HepG2 (cell line): ENCODE data around the gene CAMK2G. TPM values are rescaled to one million over a fixed set of nuclear protein-coding genes. Genes with fewer than 3 reads are reported as not detected.

Source experiments
- ATAD3A ChIP-seq: sonication (generic); formaldehyde crosslinking; IDR thresholded peaks from 2 replicates; pipeline ENCODE4 v1.4.0; 2020; ENCODE audit warnings: missing genetic modification reagents
- BATF2 ChIP-seq: sonication (generic); formaldehyde crosslinking; IDR thresholded peaks from 2 replicates; pipeline ENCODE4 v1.8.0; 2022; ENCODE audit warnings: mild to moderate bottlenecking, missing genetic modification reagents, moderate library complexity
- BCL6 ChIP-seq: IDR thresholded peaks from 2 replicates; pipeline ENCODE4 v1.6.1; 2016; ENCODE audit warnings: missing genetic modification reagents, missing compliant biosample characterization
- DNMT1 ChIP-seq: sonication (generic); formaldehyde crosslinking; IDR thresholded peaks from 2 replicates; pipeline ENCODE4 v1.5.1; 2020; ENCODE audit warnings: mild to moderate bottlenecking, missing genetic modification reagents
- HHEX ChIP-seq: IDR thresholded peaks from 2 replicates; pipeline ENCODE4 v1.6.1; 2016; ENCODE audit warnings: control low read depth
- HINFP ChIP-seq: sonication (generic); formaldehyde crosslinking; IDR thresholded peaks from 2 replicates; pipeline ENCODE4 v1.4.0; 2020; ENCODE audit warnings: low read depth, mild to moderate bottlenecking, missing genetic modification reagents
- HOMEZ ChIP-seq: IDR thresholded peaks from 2 replicates; pipeline ENCODE4 v1.6.1; 2016; ENCODE audit warnings: low read depth
- HOXD1 ChIP-seq: sonication (generic); formaldehyde crosslinking; IDR thresholded peaks from 2 replicates; pipeline ENCODE4 v1.5.0; 2020; ENCODE audit warnings: missing genetic modification reagents
- KDM5B ChIP-seq: sonication (generic); formaldehyde crosslinking; IDR thresholded peaks from 2 replicates; pipeline ENCODE4 v1.4.0; 2020; ENCODE audit warnings: missing genetic modification reagents, mild to moderate bottlenecking, borderline replicate concordance
- MAF1 ChIP-seq: sonication (generic); formaldehyde crosslinking; IDR thresholded peaks from 2 replicates; pipeline ENCODE4 v1.5.0; 2020; ENCODE audit warnings: missing genetic modification reagents, borderline replicate concordance
- MBD4 ChIP-seq: IDR thresholded peaks from 2 replicates; pipeline ENCODE4 v1.6.1; 2012; ENCODE audit warnings: low read length, inconsistent platforms, borderline replicate concordance
- NCOA2 ChIP-seq: sonication (generic); formaldehyde crosslinking; IDR thresholded peaks from 2 replicates; pipeline ENCODE4 v1.8.0; 2022; ENCODE audit warnings: inconsistent platforms
- SOX6 ChIP-seq, 2 experiments: fragments of 450-650 bp in 1 of 2; sonication (generic) in 1 of 2; formaldehyde crosslinking in 1 of 2; IDR thresholded peaks; 2 replicates each; pipeline versions ENCODE4 v1.4.0 to v1.6.1; 2017 to 2020; ENCODE audit warnings: antibody characterized with exemption in 1 of 2, mild to moderate bottlenecking in 1 of 2, missing genetic modification reagents in 1 of 2
- U2AF1 ChIP-seq: fragments of 200-400 bp; formaldehyde crosslinking; optimal IDR thresholded peaks from 2 replicates; pipeline ENCODE3; 2017; ENCODE audit warnings: mild to moderate bottlenecking, low read depth, low read length
- ZFP62 ChIP-seq: sonication (generic); formaldehyde crosslinking; IDR thresholded peaks from 2 replicates; pipeline ENCODE4 v1.4.0; 2020; ENCODE audit warnings: missing genetic modification reagents
- ZNF136 ChIP-seq: sonication (generic); formaldehyde crosslinking; IDR thresholded peaks from 2 replicates; pipeline ENCODE4 v1.8.1; 2022; ENCODE audit warnings: low read depth, mild to moderate bottlenecking, moderate library complexity, missing genetic modification reagents
- ZNF205 ChIP-seq: IDR thresholded peaks from 2 replicates; pipeline ENCODE4 v1.6.1; 2018; ENCODE audit warnings: missing biosample characterization, missing genetic modification reagents
- ZNF318 ChIP-seq: sonication (generic); formaldehyde crosslinking; IDR thresholded peaks from 2 replicates; pipeline ENCODE4 v1.4.0; 2020; ENCODE audit warnings: mild to moderate bottlenecking, missing genetic modification reagents
- ZNF724P ChIP-seq: sonication (generic); formaldehyde crosslinking; IDR thresholded peaks from 2 replicates; pipeline ENCODE4 v1.8.0; 2022; ENCODE audit warnings: missing genetic modification reagents, borderline replicate concordance
- polyA plus RNA-seq, 8 experiments: library from polyadenylated mRNA; depleted of rRNA in 3 of 8; stranded (reverse) in 7 of 8; unstranded in 1 of 8; fragments of >200 nt; fragmentation: Illumina TruSeq in 4 of 8; extraction: Trizol in 4 of 8; gene quantifications; 2 replicates each; pipeline versions ENCODE4 v1.2.1 to v1.2.3, GENCODE V29; 2011 to 2016; ENCODE audit warnings: low read depth in 4 of 8, missing spikeins in 1 of 8, mixed read lengths in 1 of 8; ENCODE audit not compliant: insufficient read depth in 1 of 8
- total RNA-seq, 5 experiments: library from RNA; depleted of rRNA; stranded (reverse); fragments of >200 nt; fragmentation: Illumina TruSeq; extraction: Trizol; gene quantifications; 2 replicates each; pipeline ENCODE4 v1.2.3, GENCODE V29; 2016; ENCODE audit warnings: low read depth in 1 of 5

Gene CAMK2G
- total and polyA plus RNA-seq, 2 of the 13 experiments (the other 11 are each of a cell fraction or from before 2014, with no cell fraction given): 15.9 to 18.8 TPM

GRCh38 chr10:73785211-73785720 lies 89.1 kb downstream of the CAMK2G start, which contains the start of gene ZSWIM8 (continued):
- TF ChIP-seq ZNF318 (CRISPR knock-in tag) (no peak), ZNF136 (CRISPR knock-in tag) (no peak), SOX6 (IDR thresholded peaks at IDR 0.05) (no peak), SOX6 (CRISPR knock-in tag; IDR thresholded peaks at IDR 0.05) (peak; percentile 35; the same call in 1 of the 2 replicates), ZNF205 (no peak), HINFP (CRISPR knock-in tag) (no peak), DNMT1 (CRISPR knock-in tag) (no peak), HOMEZ (CRISPR knock-in tag) (peak; percentile 57; the same call in 1 of the 2 replicates), BCL6 (CRISPR knock-in tag) (no peak), BATF2 (CRISPR knock-in tag) (no peak), HOXD1 (CRISPR knock-in tag) (no peak), ZNF724P (CRISPR knock-in tag) (no peak), U2AF1 (no peak), KDM5B (CRISPR knock-in tag) (peak; percentile 47; the same call in 1 of the 2 replicates), HHEX (CRISPR knock-in tag) (no peak), ATAD3A (no peak), MBD4 (no peak), ZFP62 (CRISPR knock-in tag) (no peak), MAF1 (CRISPR knock-in tag) (no peak), NCOA2 (CRISPR knock-in tag) (no peak)
